ENCODE results near the gene FABP2. TPM values are rescaled to one million over a fixed set of nuclear protein-coding genes. Genes with fewer than 3 reads are reported as not detected.

Gene FABP2
- total RNA-seq, result not detected in 2 replicates

GRCh38 chr4:119321921-119322687, at the start of gene FABP2:
Gene FABP2 (minus strand): TSS chr4:119322138. CDS start chr4:119322102, 36 bp downstream.

Other genes with a start within 250 kb of the FABP2 start
- 0.28 and 0.83 TPM in 2 replicates for gene MYOZ2, start 186.3 kb downstream of the FABP2 start, total RNA-seq
- 29.0 and 50.6 TPM in 2 replicates for gene USP53, start 109.4 kb downstream of the FABP2 start, total RNA-seq

All from smooth muscle cell of bladder (primary cell).